ENCODE results near the gene OR1N1. TPM values are rescaled to one million over a fixed set of nuclear protein-coding genes. Genes with fewer than 3 reads are reported as not detected.
"Not testable (repeated sequence)": the region's sequence is repeated elsewhere in the genome, so short reads cannot be mapped to it uniquely, and the experiment has no call there.

Gene OR1N1, protein sequence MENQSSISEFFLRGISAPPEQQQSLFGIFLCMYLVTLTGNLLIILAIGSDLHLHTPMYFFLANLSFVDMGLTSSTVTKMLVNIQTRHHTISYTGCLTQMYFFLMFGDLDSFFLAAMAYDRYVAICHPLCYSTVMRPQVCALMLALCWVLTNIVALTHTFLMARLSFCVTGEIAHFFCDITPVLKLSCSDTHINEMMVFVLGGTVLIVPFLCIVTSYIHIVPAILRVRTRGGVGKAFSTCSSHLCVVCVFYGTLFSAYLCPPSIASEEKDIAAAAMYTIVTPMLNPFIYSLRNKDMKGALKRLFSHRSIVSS
- not detected for total RNA-seq

DNA sequence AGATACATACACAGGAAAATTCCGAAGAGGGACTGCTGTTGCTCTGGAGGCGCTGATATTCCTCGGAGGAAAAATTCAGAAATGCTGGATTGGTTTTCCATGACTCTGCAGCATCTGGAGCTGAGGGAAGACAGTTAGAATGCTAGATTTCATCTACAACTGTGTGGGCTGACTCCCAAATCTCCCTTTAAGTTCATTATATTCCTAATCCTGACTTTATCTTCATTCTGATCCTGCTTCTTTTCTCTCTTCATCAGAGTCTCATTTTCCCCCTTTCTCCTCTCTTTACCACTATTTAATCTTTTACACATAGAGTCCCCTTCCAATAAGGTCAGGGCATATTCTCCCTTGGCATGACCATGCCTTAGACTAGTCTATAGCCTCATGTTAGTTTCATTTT, at the start of gene OR1N1:
Gene OR1N1, minus strand, starts transcription at position 101 of the 400 bp plus-strand sequence. Its CDS starts 0 bp downstream, at position 101.
- H3K27me3 ChIP-seq (ENCODE audit: insufficient read depth, low read length): peaks cover 5% of the 10 kb centered on the region
- no peak within 1 kb of the TSS for H3K4me3 ChIP-seq (ENCODE audit: low read length)
- H3K4me1 ChIP-seq (ENCODE audit: insufficient read depth, low read length): no peaks in the 10 kb centered on the region
- no peaks in the 10 kb centered on the region for H3K9me3 ChIP-seq (ENCODE audit: low read depth, low read length)

DNA sequence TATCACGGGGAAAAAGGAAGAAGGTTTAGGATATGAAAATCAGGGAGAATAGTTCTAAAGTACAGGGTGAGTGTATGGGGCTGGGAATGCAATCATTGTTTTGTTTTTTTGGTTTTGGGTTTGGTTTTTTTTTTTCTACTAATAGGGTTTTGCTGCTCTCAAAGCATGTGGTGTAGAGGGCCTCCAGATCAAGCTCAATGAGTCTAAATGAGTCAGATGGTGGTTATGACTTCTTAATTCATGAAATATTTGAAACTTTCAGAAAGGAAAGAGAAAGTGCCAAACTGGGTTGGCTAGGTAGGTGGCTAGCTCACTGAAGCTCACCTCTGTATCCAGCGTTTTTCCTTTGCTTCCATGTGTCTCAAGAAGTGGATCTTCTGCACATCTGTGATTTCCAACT, 45.4 kb upstream of the OR1N1 start:
- Histone ChIP-seq H3K9me3 (ENCODE audit: low read depth, low read length) (no peaks in the 10 kb centered on the region), H3K4me3 (ENCODE audit: low read length) (no peak overlapping the region), H3K27me3 (ENCODE audit: insufficient read depth, low read length) (no peaks in the 10 kb centered on the region), H3K4me1 (ENCODE audit: insufficient read depth, low read length) (no peaks in the 10 kb centered on the region)

DNA sequence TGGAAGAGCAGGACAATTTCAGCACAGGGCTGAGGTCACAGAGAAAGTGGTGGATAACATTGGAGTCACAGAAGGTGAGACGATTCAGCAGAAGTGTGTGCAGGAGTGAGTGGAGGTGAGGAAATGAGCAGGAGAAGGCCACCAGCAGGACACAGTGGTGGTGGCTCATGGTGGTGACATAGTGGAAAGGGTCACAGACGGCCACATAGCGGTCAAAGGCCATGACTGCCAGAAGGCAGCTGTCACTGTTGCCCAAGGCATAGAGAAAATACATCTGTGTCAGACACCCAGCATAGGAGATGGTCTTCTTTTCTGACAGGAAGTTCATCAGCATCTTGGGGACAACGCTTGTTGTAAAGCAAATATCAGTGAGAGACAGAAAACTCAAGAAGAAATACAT, 40.8 kb upstream of the OR1N1 start:
- no peaks in the 10 kb centered on the region for H3K4me1 ChIP-seq (ENCODE audit: insufficient read depth, low read length)
- H3K4me3 ChIP-seq (ENCODE audit: low read length): no peak overlapping the region
- no peaks in the 10 kb centered on the region for H3K27me3 ChIP-seq (ENCODE audit: insufficient read depth, low read length)
- no peaks in the 10 kb centered on the region for H3K9me3 ChIP-seq (ENCODE audit: low read depth, low read length)

DNA sequence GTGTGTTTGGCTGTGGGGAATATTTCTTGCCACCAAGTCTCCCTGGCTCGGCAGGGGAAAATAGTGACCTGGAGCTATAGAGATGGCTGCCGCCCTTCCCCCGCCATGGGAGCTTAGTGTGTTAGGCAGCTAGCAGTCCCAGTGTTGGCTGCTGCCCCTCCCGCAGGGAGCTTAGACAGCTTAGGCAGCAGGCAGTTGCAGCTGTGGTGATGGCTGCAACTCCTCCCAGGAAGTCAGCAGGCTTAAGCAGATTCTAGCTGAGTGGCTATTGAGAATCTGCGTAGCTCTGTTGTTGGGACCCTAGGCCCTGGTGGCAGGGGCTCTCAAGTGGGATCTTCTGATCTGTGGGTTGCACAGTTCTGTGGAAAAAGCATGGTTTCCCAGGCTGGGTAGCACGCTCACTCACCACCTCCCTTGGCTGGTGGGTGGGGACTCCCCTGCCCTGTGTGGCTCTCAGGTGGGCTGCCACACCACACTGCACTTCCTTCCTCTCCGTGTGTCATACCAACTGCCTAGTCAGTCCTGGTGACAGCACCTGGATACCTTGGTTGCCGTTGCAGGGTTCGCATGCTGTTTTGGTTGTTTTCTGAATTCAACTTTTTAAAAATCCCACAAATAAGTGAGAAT, 35.2 kb upstream of the OR1N1 start:
- Histone ChIP-seq H3K4me3 (ENCODE audit: low read length) (no peak overlapping the region), H3K4me1 (ENCODE audit: insufficient read depth, low read length) (no peaks in the 10 kb centered on the region), H3K9me3 (ENCODE audit: low read depth, low read length) (no peaks in the 10 kb centered on the region), H3K27me3 (ENCODE audit: insufficient read depth, low read length) (no peaks in the 10 kb centered on the region)

DNA sequence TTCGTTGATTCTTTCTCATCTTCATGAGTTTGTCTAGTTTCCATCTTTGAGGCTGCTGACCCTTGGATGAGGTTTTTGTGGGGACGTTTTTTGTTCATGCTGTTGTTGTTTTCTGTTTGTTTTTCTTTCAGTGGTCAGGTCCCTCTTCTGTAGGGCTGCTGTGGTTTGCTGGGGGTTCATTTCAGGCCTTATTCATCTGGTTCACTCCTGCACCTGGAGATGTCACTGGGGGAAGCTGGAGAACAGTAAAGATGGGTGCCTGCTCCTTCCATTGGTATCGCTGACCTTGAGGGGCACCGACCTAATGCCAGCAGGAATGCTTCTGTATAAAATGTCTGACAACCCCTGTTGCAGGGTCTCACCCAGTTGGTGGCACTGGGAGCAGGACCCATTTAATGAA, 34.4 kb upstream of the OR1N1 start:
- H3K4me3 ChIP-seq (ENCODE audit: low read length): no peak overlapping the region
- no peaks in the 10 kb centered on the region for H3K4me1 ChIP-seq (ENCODE audit: insufficient read depth, low read length)

DNA sequence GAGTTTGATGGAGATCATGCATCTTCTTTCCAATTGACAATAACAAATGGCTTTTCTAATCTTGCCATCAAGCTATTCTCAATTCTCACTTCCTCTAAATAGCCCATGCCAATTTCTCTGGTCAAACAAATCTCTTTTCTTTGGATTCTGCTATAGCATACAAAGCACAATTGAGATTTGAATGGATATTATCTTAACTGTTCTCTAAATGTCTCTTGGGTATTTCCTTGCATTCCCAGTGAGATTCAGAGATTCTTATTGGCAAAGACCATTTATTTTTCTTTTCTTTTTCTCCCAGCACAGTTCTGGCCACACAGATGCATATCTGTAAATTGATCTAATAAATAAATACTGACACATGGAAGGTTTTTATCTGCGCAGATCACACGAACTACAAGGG, 25.7 kb upstream of the OR1N1 start, which contains the start of gene OR1N2:
Gene OR1N2, plus strand, starts transcription at position 301 of the 400 bp plus-strand sequence. CDS start 100 bp downstream, outside the sequence.
- H3K4me3 ChIP-seq (ENCODE audit: low read length): no peak within 1 kb of the TSS
- peaks cover 6% of the 10 kb centered on the region for H3K27me3 ChIP-seq (ENCODE audit: insufficient read depth, low read length)
- no peaks in the 10 kb centered on the region for H3K4me1 ChIP-seq (ENCODE audit: insufficient read depth, low read length)
- H3K9me3 ChIP-seq (ENCODE audit: low read depth, low read length): no peaks in the 10 kb centered on the region

More for the DNA sequence above, 34.4 kb upstream of the OR1N1 start:
- H3K27me3 ChIP-seq (ENCODE audit: insufficient read depth, low read length): no peaks in the 10 kb centered on the region
- H3K9me3 ChIP-seq (ENCODE audit: low read depth, low read length): no peaks in the 10 kb centered on the region

DNA sequence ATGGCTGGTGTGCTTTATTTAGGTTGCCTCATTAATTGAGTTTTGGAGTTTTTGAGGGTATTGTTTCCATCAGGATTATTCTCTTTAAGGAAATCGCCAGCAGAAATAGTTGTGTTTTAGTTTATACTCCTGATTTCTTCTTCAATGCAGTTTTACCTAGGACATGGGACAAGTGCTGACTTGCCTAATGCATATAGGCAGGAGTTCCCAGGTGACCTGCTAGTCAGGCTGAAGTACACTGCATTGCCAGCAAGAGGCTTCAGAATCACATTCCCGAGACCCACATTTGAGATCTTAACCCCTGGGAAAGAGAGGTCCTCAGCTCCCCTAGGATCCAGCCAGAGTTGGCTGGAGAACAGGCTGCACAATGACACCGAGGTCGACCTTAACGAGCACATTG, 24.3 kb upstream of the OR1N1 start:
- H3K4me1 ChIP-seq (ENCODE audit: insufficient read depth, low read length): no peaks in the 10 kb centered on the region
- H3K27me3 ChIP-seq (ENCODE audit: insufficient read depth, low read length): peaks cover 6% of the 10 kb centered on the region
- no peak overlapping the region for H3K4me3 ChIP-seq (ENCODE audit: low read length)
- no peaks in the 10 kb centered on the region for H3K9me3 ChIP-seq (ENCODE audit: low read depth, low read length)

DNA sequence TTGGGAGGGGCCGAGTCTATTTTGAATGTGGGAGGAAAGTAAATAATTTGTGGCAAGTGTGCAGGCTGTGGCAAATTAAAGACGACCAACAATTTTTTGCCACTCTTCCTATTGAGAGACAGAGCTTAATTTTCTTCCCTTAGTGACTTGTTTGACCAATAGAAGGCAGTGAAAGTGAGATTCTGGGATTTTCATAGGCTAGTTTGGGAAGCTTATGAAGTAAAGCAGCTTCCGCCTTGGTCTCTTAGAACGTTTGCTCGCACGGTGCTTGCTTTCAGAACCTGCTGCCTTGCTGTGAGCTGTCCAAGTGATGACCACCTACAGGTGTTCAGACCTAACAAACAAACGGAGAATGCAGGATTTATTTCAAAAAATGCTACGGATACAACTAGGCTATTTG, 19.1 kb upstream of the OR1N1 start:
- no peaks in the 10 kb centered on the region for H3K9me3 ChIP-seq (ENCODE audit: low read depth, low read length)
- H3K4me3 ChIP-seq (ENCODE audit: low read length): no peak overlapping the region
- no peaks in the 10 kb centered on the region for H3K4me1 ChIP-seq (ENCODE audit: insufficient read depth, low read length)
- peaks cover 4% of the 10 kb centered on the region for H3K27me3 ChIP-seq (ENCODE audit: insufficient read depth, low read length)

DNA sequence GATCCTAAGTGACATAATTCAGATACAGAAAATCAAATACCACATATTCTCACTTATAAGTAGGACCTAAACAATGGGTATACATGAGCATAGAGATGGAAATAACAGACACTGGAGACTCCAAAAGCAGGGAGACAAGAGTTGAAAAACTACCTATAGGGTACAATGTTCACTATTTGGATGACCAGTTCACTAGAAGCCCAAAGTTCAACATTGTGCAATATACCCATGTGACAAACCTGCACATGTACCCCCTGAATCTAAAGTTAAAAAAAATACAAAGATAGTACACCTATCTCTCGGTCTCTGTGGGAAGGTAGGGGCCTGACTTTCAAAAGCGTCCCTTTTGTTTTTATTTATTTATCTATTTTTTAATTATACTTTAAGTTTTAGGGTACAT, 11.7 kb upstream of the OR1N1 start:
- Histone ChIP-seq H3K9me3 (ENCODE audit: low read depth, low read length) (no peaks in the 10 kb centered on the region), H3K27me3 (ENCODE audit: insufficient read depth, low read length) (no peaks in the 10 kb centered on the region), H3K4me3 (ENCODE audit: low read length) (no peak overlapping the region), H3K4me1 (ENCODE audit: insufficient read depth, low read length) (no peaks in the 10 kb centered on the region)

DNA sequence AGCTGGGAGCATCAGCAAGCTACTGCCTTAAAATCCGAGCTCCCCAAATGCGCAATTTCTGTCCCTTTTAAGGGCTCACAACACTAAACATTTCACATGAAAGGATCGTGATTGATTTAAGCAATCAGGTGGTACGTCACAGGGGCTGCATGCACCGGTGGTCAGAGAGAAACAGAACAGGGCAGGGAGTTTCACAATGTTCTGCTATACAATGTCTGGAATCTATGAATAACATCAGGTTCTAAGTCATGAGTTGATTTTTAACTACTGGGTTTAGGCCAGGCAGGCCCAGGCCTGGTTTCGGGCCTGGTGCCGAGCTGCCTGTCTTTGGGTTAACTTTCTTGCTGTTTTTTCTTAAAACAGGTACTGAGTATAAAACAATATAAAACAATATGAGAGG, 10.0 kb upstream of the OR1N1 start:
- not testable (repeated sequence) for H3K4me1 ChIP-seq (ENCODE audit: insufficient read depth, low read length); H3K4me3 ChIP-seq (ENCODE audit: low read length); H3K9me3 ChIP-seq (ENCODE audit: low read depth, low read length); H3K27me3 ChIP-seq (ENCODE audit: insufficient read depth, low read length)

DNA sequence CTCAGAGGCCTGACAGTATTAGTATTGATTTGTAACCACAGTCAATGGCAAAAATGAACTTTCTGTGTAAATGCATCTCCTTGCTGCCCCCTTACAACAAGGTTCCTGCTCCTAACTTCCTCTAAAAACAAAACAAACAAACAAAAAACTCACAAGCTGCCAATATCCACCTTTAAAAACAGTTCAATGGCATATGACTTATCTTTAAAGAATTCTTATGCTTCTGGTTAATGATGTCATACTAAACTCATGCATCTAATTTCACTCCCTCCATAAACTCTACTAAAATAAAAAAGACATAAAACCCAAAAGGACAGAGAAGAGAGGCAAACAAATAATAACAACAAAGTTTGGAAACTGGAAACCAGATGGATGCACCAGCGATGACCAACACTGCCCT, 9.0 kb upstream of the OR1N1 start:
- no peaks in the 10 kb centered on the region for H3K4me1 ChIP-seq (ENCODE audit: insufficient read depth, low read length)
- H3K27me3 ChIP-seq (ENCODE audit: insufficient read depth, low read length): no peaks in the 10 kb centered on the region
- no peak overlapping the region for H3K4me3 ChIP-seq (ENCODE audit: low read length)
- H3K9me3 ChIP-seq (ENCODE audit: low read depth, low read length): no peaks in the 10 kb centered on the region

DNA sequence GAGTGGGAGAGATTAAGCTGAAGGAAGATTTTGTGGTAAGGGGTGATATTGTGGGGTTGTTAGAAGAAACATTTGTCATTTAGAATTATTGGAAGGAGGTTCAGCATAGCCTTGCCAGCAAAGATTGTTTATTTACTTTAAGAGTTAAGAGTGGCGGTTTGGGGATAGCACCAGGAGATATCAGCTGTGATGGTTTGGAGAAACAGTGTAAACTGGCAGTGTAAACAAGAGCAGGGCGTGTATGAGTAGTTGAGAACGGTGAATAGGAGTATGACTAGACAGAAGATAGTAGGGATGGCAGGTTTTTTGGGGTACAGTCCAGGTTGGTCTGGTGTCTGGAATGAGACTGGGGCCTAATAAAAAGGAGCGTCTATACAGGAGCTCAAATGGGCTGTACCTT, 4.1 kb upstream of the OR1N1 start:
- not testable (repeated sequence) for H3K9me3 ChIP-seq (ENCODE audit: low read depth, low read length); H3K4me3 ChIP-seq (ENCODE audit: low read length); H3K27me3 ChIP-seq (ENCODE audit: insufficient read depth, low read length); H3K4me1 ChIP-seq (ENCODE audit: insufficient read depth, low read length)

DNA sequence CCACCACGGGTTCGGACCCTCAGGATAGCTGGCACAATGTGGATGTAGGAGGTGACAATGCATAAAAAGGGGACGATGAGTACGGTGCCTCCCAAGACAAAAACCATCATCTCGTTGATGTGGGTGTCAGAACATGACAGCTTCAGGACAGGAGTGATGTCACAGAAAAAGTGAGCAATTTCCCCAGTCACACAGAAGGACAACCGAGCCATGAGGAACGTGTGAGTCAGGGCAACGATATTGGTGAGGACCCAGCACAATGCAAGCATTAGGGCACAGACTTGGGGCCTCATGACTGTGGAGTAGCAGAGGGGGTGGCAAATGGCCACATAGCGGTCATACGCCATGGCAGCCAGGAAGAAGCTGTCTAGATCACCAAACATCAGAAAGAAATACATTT, 491 bp downstream of the OR1N1 start:
- no peaks in the 10 kb centered on the region for H3K4me1 ChIP-seq (ENCODE audit: insufficient read depth, low read length)
- H3K9me3 ChIP-seq (ENCODE audit: low read depth, low read length): no peaks in the 10 kb centered on the region

DNA sequence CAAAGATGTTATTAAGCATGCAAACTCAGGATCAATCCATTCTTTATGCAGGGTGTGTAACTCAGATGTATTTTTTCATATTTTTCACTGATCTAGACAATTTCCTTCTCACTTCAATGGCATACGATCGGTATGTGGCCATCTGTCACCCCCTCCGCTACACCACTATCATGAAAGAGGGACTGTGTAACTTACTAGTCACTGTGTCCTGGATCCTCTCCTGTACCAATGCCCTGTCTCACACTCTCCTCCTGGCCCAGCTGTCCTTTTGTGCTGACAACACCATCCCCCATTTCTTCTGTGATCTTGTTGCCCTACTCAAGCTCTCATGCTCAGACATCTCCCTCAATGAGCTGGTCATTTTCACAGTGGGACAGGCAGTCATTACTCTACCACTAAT, 7.7 kb downstream of the OR1N1 start:
- H3K4me3 ChIP-seq (ENCODE audit: low read length): no peak overlapping the region
- H3K4me1 ChIP-seq (ENCODE audit: insufficient read depth, low read length): no peaks in the 10 kb centered on the region
- H3K27me3 ChIP-seq (ENCODE audit: insufficient read depth, low read length): peaks cover 11% of the 10 kb centered on the region
- H3K9me3 ChIP-seq (ENCODE audit: low read depth, low read length): no peaks in the 10 kb centered on the region

More for the DNA sequence above, 491 bp downstream of the OR1N1 start:
- H3K4me3 ChIP-seq (ENCODE audit: low read length): no peak overlapping the region
- peaks cover 5% of the 10 kb centered on the region for H3K27me3 ChIP-seq (ENCODE audit: insufficient read depth, low read length)

DNA sequence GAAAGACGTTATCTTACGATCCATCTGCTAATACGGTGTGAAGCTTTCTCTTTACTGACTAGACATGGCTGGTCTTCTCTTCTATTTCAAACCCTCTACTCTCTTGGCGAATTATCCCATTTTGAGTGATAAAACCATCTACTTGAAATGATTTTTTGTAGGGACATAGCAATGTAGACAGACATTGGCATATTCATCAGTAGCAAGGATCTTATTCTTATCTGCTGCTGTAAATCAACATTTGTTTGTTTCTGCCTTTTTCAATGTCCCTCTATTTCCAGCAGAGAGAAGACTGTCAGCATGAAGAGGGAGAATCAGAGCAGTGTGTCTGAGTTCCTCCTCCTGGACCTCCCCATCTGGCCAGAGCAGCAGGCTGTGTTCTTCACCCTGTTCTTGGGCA, 8.3 kb downstream of the OR1N1 start, which contains the start of gene OR1J4:
Gene OR1J4, plus strand, starts transcription at position 301 of the 400 bp plus-strand sequence. Its CDS starts 0 bp downstream, at position 301.
- peaks cover 11% of the 10 kb centered on the region for H3K27me3 ChIP-seq (ENCODE audit: insufficient read depth, low read length)
- H3K4me1 ChIP-seq (ENCODE audit: insufficient read depth, low read length): no peaks in the 10 kb centered on the region
- no peak within 1 kb of the TSS for H3K4me3 ChIP-seq (ENCODE audit: low read length)
- H3K9me3 ChIP-seq (ENCODE audit: low read depth, low read length): no peaks in the 10 kb centered on the region

DNA sequence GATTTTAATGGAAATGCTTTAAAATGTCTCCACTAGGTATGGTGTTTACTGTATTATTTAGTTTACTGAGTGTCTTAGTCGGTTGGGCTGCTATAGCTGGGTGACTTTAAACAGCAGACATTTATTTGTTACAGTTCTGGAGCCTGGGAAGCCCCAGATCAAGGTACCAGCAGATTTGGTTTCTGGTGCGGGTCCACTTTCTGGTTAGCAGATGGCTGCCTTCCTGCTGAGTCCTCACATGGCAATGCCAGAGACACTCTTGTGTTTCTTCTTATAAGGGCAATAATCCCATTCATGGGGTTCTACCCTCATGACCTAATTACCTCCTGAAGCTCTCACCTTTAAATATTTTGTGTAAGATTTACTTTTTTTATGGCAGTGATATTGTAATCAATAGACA, 8.9 kb downstream of the OR1N1 start:
- Histone ChIP-seq H3K4me1 (ENCODE audit: insufficient read depth, low read length) (no peaks in the 10 kb centered on the region), H3K27me3 (ENCODE audit: insufficient read depth, low read length) (peaks cover 11% of the 10 kb centered on the region), H3K4me3 (ENCODE audit: low read length) (no peak overlapping the region), H3K9me3 (ENCODE audit: low read depth, low read length) (no peaks in the 10 kb centered on the region)

Data from mononuclear cell (primary cell).